ENCODE data around the gene SERTM1.

DNA sequence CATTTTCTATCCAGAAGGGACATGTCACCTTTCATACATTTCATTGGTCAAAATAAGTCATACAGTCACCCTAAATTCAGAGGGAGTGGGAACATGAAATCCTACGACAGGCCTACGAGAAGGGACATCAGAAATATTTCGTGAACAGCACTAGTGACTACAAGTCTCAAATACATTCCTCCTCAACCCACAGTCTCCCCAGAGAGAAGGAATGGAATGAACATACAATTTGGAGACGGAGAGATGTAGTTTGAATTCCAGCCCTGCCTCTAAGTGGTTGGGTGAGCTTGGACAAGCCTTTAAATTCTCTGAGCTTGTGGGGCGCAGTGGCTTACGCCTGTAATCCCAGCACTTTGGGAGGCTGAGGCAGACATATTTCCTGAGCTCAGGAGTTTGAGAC lies 9.9 kb downstream of the SERTM1 start:
- TF ChIP-seq MYNN (tag by site-specific recombination; IDR thresholded peaks at IDR 0.05; ENCODE audit: borderline replicate concordance) (no peak), ZNF274 (IDR thresholded peaks at IDR 0.05; ENCODE audit: low read length) (no peak), ZNF274 (tag by site-specific recombination; IDR thresholded peaks at IDR 0.05; ENCODE audit: borderline replicate concordance) (no peak), ZFP41 (tag by site-specific recombination; IDR thresholded peaks at IDR 0.05; ENCODE audit: borderline replicate concordance) (no peak), SETDB1 (IDR thresholded peaks at IDR 0.05; ENCODE audit: insufficient read length, low read length) (no peak), ATF2 (tag by site-specific recombination; IDR thresholded peaks at IDR 0.05; ENCODE audit: low read depth) (no peak), KLF10 (tag by site-specific recombination; IDR thresholded peaks at IDR 0.05) (no peak)
- TF ChIP-seq, protein P1, sequence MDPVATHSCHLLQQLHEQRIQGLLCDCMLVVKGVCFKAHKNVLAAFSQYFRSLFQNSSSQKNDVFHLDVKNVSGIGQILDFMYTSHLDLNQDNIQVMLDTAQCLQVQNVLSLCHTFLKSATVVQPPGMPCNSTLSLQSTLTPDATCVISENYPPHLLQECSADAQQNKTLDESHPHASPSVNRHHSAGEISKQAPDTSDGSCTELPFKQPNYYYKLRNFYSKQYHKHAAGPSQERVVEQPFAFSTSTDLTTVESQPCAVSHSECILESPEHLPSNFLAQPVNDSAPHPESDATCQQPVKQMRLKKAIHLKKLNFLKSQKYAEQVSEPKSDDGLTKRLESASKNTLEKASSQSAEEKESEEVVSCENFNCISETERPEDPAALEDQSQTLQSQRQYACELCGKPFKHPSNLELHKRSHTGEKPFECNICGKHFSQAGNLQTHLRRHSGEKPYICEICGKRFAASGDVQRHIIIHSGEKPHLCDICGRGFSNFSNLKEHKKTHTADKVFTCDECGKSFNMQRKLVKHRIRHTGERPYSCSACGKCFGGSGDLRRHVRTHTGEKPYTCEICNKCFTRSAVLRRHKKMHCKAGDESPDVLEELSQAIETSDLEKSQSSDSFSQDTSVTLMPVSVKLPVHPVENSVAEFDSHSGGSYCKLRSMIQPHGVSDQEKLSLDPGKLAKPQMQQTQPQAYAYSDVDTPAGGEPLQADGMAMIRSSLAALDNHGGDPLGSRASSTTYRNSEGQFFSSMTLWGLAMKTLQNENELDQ (tag by site-specific recombination; IDR thresholded peaks at IDR 0.05; ENCODE audit: low read depth) = no peak
- TF ChIP-seq, protein P2, sequence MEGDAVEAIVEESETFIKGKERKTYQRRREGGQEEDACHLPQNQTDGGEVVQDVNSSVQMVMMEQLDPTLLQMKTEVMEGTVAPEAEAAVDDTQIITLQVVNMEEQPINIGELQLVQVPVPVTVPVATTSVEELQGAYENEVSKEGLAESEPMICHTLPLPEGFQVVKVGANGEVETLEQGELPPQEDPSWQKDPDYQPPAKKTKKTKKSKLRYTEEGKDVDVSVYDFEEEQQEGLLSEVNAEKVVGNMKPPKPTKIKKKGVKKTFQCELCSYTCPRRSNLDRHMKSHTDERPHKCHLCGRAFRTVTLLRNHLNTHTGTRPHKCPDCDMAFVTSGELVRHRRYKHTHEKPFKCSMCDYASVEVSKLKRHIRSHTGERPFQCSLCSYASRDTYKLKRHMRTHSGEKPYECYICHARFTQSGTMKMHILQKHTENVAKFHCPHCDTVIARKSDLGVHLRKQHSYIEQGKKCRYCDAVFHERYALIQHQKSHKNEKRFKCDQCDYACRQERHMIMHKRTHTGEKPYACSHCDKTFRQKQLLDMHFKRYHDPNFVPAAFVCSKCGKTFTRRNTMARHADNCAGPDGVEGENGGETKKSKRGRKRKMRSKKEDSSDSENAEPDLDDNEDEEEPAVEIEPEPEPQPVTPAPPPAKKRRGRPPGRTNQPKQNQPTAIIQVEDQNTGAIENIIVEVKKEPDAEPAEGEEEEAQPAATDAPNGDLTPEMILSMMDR (tag by site-specific recombination; IDR thresholded peaks at IDR 0.05) = no peak
